Measurements from ENCODE around the gene TEX13A.
A peak's percentile ranks its signal among the peaks of the same experiment; 100 is the strongest.
"Not testable (repeated sequence)": the region's sequence is repeated elsewhere in the genome, so short reads cannot be mapped to it uniquely, and the experiment has no call there.

TEX13A gene

GRCh38 chrX:105220636-105221035 lies at the start of gene TEX13A:
TSS of gene TEX13A (minus strand) at chrX:105220694. CDS start at chrX:105220397, 297 bp downstream.
- no peak for DNase-seq

- no peak for DNase-seq
Observed at GRCh38 chrX:105269386-105269785, 48.9 kb upstream of the TEX13A start.

GRCh38 chrX:105267167-105267566 lies 46.7 kb upstream of the TEX13A start:
- DNase-seq, result no peak

GRCh38 chrX:105266456-105266855 lies 46.0 kb upstream of the TEX13A start:
- no peak for DNase-seq

- DNase-seq, result no peak
Observed at GRCh38 chrX:105265093-105265492, 44.6 kb upstream of the TEX13A start.

GRCh38 chrX:105263801-105264200 lies 43.3 kb upstream of the TEX13A start:
- no peak for DNase-seq

- DNase-seq, result no peak
Observed at GRCh38 chrX:105263171-105263570, 42.7 kb upstream of the TEX13A start.

- no peak for DNase-seq
Observed at GRCh38 chrX:105260291-105261043, 40.0 kb upstream of the TEX13A start.

- DNase-seq, result no peak
Observed at GRCh38 chrX:105241056-105241455, 20.6 kb upstream of the TEX13A start.

- not testable (repeated sequence) for DNase-seq
Observed at GRCh38 chrX:105237407-105237806, 16.9 kb upstream of the TEX13A start.

GRCh38 chrX:105229146-105229545 lies 8.7 kb upstream of the TEX13A start:
- DNase-seq, result no peak

- DNase-seq, result no peak
Observed at GRCh38 chrX:105228602-105229001, 8.1 kb upstream of the TEX13A start.

- no peak for DNase-seq
Observed at GRCh38 chrX:105226499-105226898, 6.0 kb upstream of the TEX13A start.

- no peak for DNase-seq
Observed at GRCh38 chrX:105221374-105221773, 880 bp upstream of the TEX13A start.

GRCh38 chrX:105219454-105220401 lies 766 bp downstream of the TEX13A start:
- DNase-seq, result no peak

GRCh38 chrX:105211066-105211575 lies 9.4 kb downstream of the TEX13A start:
- no peak for DNase-seq

GRCh38 chrX:105210258-105210657 lies 10.2 kb downstream of the TEX13A start:
- no peak for DNase-seq

GRCh38 chrX:105209406-105209805 lies 11.1 kb downstream of the TEX13A start:
- DNase-seq, result no peak

- no peak for DNase-seq
Observed at GRCh38 chrX:105191878-105192277, 28.6 kb downstream of the TEX13A start.

GRCh38 chrX:105190252-105190853 lies 30.1 kb downstream of the TEX13A start:
- peak in 1 of 14 donors; percentile 18 for DNase-seq

GRCh38 chrX:105189093-105189492 lies 31.4 kb downstream of the TEX13A start:
- no peak for DNase-seq

- no peak for DNase-seq
Observed at GRCh38 chrX:105179644-105180043, 40.9 kb downstream of the TEX13A start.

GRCh38 chrX:105173071-105173470 lies 47.4 kb downstream of the TEX13A start:
- DNase-seq, result no peak

Data from C1 segment of cervical spinal cord (tissue), 14 donors.